ENCODE data around the gene ENO2.
A peak's percentile ranks its signal among the peaks of the same experiment; 100 is the strongest.
"Not testable (repeated sequence)": the region's sequence is repeated elsewhere in the genome, so short reads cannot be mapped to it uniquely, and the experiment has no call there.

The ENO2 gene

GRCh38 chr12:6902448-6902847, 11.9 kb upstream of the ENO2 start:
- TF ChIP-seq, protein P1, sequence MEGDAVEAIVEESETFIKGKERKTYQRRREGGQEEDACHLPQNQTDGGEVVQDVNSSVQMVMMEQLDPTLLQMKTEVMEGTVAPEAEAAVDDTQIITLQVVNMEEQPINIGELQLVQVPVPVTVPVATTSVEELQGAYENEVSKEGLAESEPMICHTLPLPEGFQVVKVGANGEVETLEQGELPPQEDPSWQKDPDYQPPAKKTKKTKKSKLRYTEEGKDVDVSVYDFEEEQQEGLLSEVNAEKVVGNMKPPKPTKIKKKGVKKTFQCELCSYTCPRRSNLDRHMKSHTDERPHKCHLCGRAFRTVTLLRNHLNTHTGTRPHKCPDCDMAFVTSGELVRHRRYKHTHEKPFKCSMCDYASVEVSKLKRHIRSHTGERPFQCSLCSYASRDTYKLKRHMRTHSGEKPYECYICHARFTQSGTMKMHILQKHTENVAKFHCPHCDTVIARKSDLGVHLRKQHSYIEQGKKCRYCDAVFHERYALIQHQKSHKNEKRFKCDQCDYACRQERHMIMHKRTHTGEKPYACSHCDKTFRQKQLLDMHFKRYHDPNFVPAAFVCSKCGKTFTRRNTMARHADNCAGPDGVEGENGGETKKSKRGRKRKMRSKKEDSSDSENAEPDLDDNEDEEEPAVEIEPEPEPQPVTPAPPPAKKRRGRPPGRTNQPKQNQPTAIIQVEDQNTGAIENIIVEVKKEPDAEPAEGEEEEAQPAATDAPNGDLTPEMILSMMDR (IDR thresholded peaks at IDR 0.05; ENCODE audit: control insufficient read depth, insufficient read depth, low read depth, low read length, missing control alignments), result no peak
- H3K4me3 ChIP-seq (ENCODE audit: control insufficient read depth, low read depth, low read length), result no peak overlapping the region
- no peak for DNase-seq (ENCODE audit: low read depth)

DNA sequence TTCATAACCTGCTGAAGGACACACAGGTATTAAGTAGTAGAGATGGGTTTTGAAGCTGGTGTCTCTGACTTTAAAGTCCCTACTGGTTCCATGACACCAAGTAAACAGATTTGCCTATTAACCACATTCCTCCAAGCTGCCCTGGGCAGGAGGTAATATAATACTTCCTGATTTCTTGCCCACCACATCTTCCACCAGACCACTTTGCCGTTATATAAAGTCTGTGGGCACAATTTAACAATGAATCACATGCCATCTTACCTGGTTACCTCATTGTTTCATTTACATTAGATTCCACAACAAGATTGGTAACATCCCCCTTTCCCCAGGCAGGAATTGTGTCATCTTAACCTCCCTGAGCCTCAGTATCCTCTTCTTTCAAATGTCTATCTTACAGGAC, 10.7 kb upstream of the ENO2 start:
- no peak for DNase-seq (ENCODE audit: low read depth)
- H3K4me3 ChIP-seq (ENCODE audit: control insufficient read depth, low read depth, low read length), result no peak overlapping the region
- TF ChIP-seq, protein P1 (IDR thresholded peaks at IDR 0.05; ENCODE audit: control insufficient read depth, insufficient read depth, low read depth, low read length, missing control alignments), result no peak

- DNase-seq (ENCODE audit: low read depth), result peak; percentile 64
- TF ChIP-seq, protein P1 (IDR thresholded peaks at IDR 0.05; ENCODE audit: control insufficient read depth, insufficient read depth, low read depth, low read length, missing control alignments), result no peak
- H3K4me3 ChIP-seq (ENCODE audit: control insufficient read depth, low read depth, low read length), result peak within 1 kb of the TSS; percentile 75
Observed at GRCh38 chr12:6904280-6905276, 9.8 kb upstream of the ENO2 start, which contains the start of gene LRRC23. LRRC23 (plus strand) TSS chr12:6904822; CDS start chr12:6905634, 812 bp downstream.

GRCh38 chr12:6905414-6906040, 8.9 kb upstream of the ENO2 start:
- DNase-seq (ENCODE audit: low read depth), result no peak
- H3K4me3 ChIP-seq (ENCODE audit: control insufficient read depth, low read depth, low read length), result peak overlapping the region; percentile 75
- TF ChIP-seq, protein P1 (IDR thresholded peaks at IDR 0.05; ENCODE audit: control insufficient read depth, insufficient read depth, low read depth, low read length, missing control alignments), result no peak

DNA sequence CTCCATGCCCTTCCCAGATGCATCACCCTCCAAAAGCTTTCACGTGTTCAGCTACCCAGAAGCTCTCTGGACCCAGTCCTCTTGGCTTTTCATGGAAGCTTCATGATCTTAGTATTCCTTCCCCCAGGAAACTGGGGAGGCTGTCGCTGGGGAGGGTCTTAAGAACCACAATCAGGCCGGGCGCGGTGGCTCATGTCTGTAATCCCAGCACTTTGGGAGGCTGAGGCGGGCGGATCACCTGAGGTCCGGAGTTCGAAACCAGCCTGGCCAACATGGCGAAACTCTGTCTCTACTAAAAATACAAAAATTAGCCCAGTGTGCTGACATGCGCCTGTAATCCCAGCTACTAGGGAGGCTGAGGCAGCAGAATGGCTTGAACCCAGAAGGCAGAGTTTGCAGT, 6.2 kb upstream of the ENO2 start:
- DNase-seq (ENCODE audit: low read depth); H3K4me3 ChIP-seq (ENCODE audit: control insufficient read depth, low read depth, low read length): not testable (repeated sequence)

DNA sequence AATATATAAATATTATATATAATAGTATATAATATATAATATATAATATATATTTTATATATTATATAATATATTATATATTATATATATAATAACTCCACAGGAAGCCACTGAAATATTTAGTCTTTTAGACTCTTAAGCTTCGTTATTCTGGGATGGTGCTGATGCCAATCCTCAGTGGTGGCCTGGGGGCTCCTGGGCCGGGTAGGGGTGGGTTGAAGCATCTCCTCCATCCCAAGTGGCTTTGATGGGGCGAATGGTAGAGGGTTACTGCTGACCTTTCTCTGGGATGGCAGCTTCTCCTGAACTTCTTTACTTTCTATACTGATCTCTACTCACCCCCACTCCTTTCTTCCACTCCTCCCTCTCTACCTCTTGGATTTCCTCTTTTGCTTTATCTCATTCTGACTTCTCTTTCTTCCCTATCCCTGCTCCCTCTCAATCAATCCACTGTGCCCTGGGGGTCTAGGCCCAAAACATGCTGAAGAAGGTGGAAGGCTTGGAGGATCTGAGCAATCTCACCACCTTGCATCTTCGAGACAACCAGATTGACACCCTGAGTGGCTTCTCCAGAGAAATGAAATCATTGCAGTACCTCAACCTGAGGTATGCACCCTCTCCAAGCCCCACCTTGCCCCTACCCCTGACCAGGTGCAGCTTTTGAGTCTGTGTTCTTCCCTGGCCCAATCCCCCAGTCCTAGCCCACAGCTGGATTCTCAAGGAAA, 4.8 kb upstream of the ENO2 start:
- DNase-seq (ENCODE audit: low read depth), result no peak

More for the DNA sequence above, 4.8 kb upstream of the ENO2 start:
- TF ChIP-seq, protein P1 (IDR thresholded peaks at IDR 0.05; ENCODE audit: control insufficient read depth, insufficient read depth, low read depth, low read length, missing control alignments), result no peak
- no peak overlapping the region for H3K4me3 ChIP-seq (ENCODE audit: control insufficient read depth, low read depth, low read length)

All from AG09309 (cell line).